Muscle layer of colon (tissue), 2 donors: Measurements from ENCODE around the gene POR.
"Not testable (repeated sequence)": the region's sequence is repeated elsewhere in the genome, so short reads cannot be mapped to it uniquely, and the experiment has no call there.

Source experiments
- H3K27ac ChIP-seq: one replicate; pipeline ENCODE4 v1.7.0; 2013; ENCODE audit warnings: low read depth, mild to moderate bottlenecking, low read length, moderate library complexity
- H3K27me3 ChIP-seq, 2 donors: one replicate each; pipeline ENCODE4 v1.7.0; 2013; ENCODE audit warnings: low read length in 2 of 2, mild to moderate bottlenecking in 2 of 2; ENCODE audit not compliant: insufficient read depth in 2 of 2, control insufficient read depth in 1 of 2
- H3K36me3 ChIP-seq: one replicate; pipeline ENCODE4 v1.7.0; 2013; ENCODE audit warnings: mild to moderate bottlenecking, low read length; ENCODE audit not compliant: insufficient read depth
- H3K4me1 ChIP-seq: one replicate; pipeline ENCODE4 v1.7.0; 2013; ENCODE audit warnings: mild to moderate bottlenecking, low read length; ENCODE audit not compliant: insufficient read depth
- H3K4me3 ChIP-seq, 2 donors: one replicate each; pipeline ENCODE4 v1.7.0; 2013; ENCODE audit warnings: low read length in 2 of 2, low read depth in 1 of 2, mild to moderate bottlenecking in 1 of 2, moderate library complexity in 1 of 2
- H3K9ac ChIP-seq: one replicate; pipeline ENCODE4 v1.7.0; 2013; ENCODE audit warnings: low read length
- H3K9me3 ChIP-seq: one replicate; pipeline ENCODE4 v1.7.0; 2013; ENCODE audit warnings: mild to moderate bottlenecking, low read length
- donor health status: abdominal sarcoma.
- donor health status: Adenocarcinoma of cecum.

The POR gene

DNA sequence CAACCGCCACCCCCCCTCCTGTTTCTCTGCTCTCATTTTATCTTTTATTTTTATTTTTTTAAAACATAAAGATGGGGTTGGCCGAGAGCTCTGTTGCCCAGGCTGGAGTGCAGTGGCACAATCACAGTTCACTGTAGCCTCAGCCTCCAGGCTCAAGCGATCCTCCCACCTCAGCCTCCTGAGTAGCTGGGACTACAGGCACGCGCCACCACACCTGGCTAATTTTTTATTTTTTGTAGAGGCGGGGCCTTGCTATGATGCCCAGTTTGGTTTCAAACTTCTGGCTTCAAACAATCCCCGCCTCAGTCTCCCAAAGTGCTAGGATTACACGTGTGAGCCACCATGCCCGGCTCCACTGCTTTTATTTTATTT is 7.3 kb upstream of the POR start:
- not testable (repeated sequence) for H3K4me3 ChIP-seq, H3K9ac ChIP-seq, H3K36me3 ChIP-seq, H3K9me3 ChIP-seq, H3K27me3 ChIP-seq, H3K4me1 ChIP-seq, H3K27ac ChIP-seq

- Histone ChIP-seq H3K4me1 (peaks cover 8% of the 10 kb centered on the region), H3K9ac (no peak overlapping the region), H3K27me3 (no peaks in the 10 kb centered on the region), H3K4me3 (no peak overlapping the region), H3K27ac (no peak overlapping the region), H3K36me3 (no peaks in the 10 kb centered on the region), H3K9me3 (no peaks in the 10 kb centered on the region)
Measured at GRCh38 chr7:75909521-75910132, 5.3 kb upstream of the POR start.

DNA sequence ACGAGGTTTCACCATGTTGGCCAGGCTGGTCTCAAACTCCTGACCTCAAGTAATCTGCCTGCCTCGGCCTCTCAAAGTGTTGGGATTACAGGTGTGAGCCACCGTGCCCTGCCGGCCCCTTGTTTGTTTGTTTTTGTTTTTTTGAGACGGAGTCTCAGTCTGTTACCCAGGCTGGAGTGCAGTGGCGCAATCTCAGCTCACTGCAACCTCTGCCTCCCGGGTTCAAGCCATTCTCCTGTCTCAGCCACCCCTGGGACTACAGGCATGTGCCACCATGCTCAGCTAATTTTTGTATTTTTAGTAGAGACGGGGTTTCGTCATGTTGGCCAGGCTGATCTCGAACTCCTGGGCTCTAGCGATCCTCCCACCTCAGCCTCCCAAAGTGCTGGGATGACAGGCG is 3.8 kb upstream of the POR start:
- H3K4me3 ChIP-seq, H3K27ac ChIP-seq, H3K27me3 ChIP-seq, H3K36me3 ChIP-seq, H3K9ac ChIP-seq, H3K9me3 ChIP-seq: not testable (repeated sequence)
- peaks cover 10% of the 10 kb centered on the region for H3K4me1 ChIP-seq

DNA sequence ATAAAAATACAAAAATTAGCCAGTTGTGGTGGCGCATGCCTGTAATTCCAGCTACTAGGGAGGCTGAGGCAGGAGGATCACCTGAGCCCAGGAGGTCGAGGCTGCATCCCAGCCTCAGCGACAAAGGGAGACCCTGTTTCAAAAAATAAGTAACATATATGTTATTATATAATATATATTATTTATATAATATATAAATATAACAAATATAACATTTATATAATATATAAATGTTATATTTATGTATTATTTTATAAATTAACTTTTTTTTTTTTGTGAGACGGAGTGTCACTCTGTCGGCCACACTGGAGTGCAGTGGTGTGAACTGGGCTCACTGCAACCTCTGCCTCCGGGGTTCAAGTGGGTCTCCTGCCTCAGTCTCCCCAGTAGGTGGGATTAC is 1.5 kb upstream of the POR start:
- Histone ChIP-seq H3K36me3 (no peaks in the 10 kb centered on the region), H3K9me3 (no peaks in the 10 kb centered on the region), H3K4me3 (no peak overlapping the region), H3K27me3 (no peaks in the 10 kb centered on the region), H3K27ac (no peak overlapping the region), H3K4me1 (peaks cover 19% of the 10 kb centered on the region), H3K9ac (no peak overlapping the region)

GRCh38 chr7:75914169-75914654 is 743 bp upstream of the POR start:
- H3K9me3 ChIP-seq, result no peaks in the 10 kb centered on the region
- peaks cover 26% of the 10 kb centered on the region for H3K4me1 ChIP-seq
- no peaks in the 10 kb centered on the region for H3K27me3 ChIP-seq
- H3K4me3 ChIP-seq, result peak overlapping the region; percentile 69 to 84
- peak overlapping the region; percentile 83 for H3K27ac ChIP-seq
- no peaks in the 10 kb centered on the region for H3K36me3 ChIP-seq
- peak overlapping the region; percentile 78 for H3K9ac ChIP-seq

DNA sequence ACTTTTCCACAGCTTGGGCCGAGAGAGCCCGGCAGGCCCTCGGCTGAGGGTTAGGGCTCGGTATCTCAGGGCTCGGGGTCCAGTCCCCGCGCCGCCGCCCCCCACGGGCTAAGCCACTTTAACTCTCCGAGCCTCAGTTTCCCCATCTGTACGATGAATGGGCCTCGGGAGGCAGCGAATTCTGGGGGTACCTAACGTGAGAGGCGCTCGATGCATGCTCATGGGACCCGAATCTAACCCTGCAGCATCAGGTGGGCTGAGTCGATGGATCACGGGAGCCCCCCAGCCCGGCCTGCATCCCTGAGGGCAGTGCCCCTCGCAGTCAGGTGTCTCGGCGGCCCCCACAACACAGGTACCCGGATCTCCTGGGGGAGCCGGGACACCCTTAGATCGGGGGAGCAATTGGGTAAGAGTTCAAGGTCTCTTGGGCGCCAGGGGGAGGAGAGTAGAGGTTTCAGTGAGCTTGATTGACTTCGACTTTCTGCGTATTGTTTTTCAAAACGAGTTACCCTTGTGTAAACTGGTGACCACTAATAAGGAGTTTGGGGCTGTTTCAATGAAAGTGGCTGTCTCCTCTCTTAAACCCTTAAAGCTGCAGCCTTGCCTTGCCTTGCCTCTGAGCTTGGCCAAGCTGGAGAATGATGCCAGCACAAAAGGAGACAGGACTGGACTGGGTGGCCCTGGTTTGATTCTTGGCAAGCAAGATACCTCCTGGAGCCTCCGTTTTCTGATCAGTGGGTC is 631 bp downstream of the POR start:
- no peaks in the 10 kb centered on the region for H3K36me3 ChIP-seq
- H3K27me3 ChIP-seq, result no peaks in the 10 kb centered on the region
- H3K9ac ChIP-seq, result peak overlapping the region; percentile 76
- peak overlapping the region; percentile 83 for H3K27ac ChIP-seq
- H3K4me1 ChIP-seq, result peaks cover 26% of the 10 kb centered on the region
- peak overlapping the region; percentile 69 to 84 for H3K4me3 ChIP-seq
- H3K9me3 ChIP-seq, result no peaks in the 10 kb centered on the region

GRCh38 chr7:75916259-75916658 is 1.3 kb downstream of the POR start:
- Histone ChIP-seq H3K27ac (peak overlapping the region; percentile 12), H3K9ac (peak overlapping the region; percentile 76), H3K4me1 (peaks cover 26% of the 10 kb centered on the region)

GRCh38 chr7:75916685-75917634 is 2.0 kb downstream of the POR start:
- Histone ChIP-seq H3K4me3 (no peak overlapping the region), H3K27me3 (no peaks in the 10 kb centered on the region), H3K9me3 (no peaks in the 10 kb centered on the region), H3K27ac (no peak overlapping the region), H3K9ac (no peak overlapping the region), H3K36me3 (no peaks in the 10 kb centered on the region), H3K4me1 (peaks cover 26% of the 10 kb centered on the region)

More at GRCh38 chr7:75916259-75916658, 1.3 kb downstream of the POR start:
- Histone ChIP-seq H3K36me3 (no peaks in the 10 kb centered on the region), H3K27me3 (no peaks in the 10 kb centered on the region), H3K4me3 (peak overlapping the region in 1 of 2 donors; percentile 84), H3K9me3 (no peaks in the 10 kb centered on the region)

GRCh38 chr7:75920431-75921161 is 5.6 kb downstream of the POR start:
- no peaks in the 10 kb centered on the region for H3K27me3 ChIP-seq
- H3K27ac ChIP-seq, result no peak overlapping the region
- H3K4me3 ChIP-seq, result no peak overlapping the region
- H3K9me3 ChIP-seq, result no peaks in the 10 kb centered on the region
- H3K9ac ChIP-seq, result no peak overlapping the region
- H3K36me3 ChIP-seq, result no peaks in the 10 kb centered on the region
- peaks cover 26% of the 10 kb centered on the region for H3K4me1 ChIP-seq

GRCh38 chr7:75921479-75921878 is 6.5 kb downstream of the POR start:
- Histone ChIP-seq H3K9me3 (no peaks in the 10 kb centered on the region), H3K4me3 (no peak overlapping the region), H3K36me3 (no peaks in the 10 kb centered on the region), H3K27me3 (no peaks in the 10 kb centered on the region), H3K4me1 (peaks cover 24% of the 10 kb centered on the region), H3K9ac (no peak overlapping the region), H3K27ac (no peak overlapping the region)
